Measurements from ENCODE around the gene CDKN3.
"Not testable (repeated sequence)": the region's sequence is repeated elsewhere in the genome, so short reads cannot be mapped to it uniquely, and the experiment has no call there.

The CDKN3 gene

GRCh38 chr14:54423991-54424390, 27.2 kb downstream of the CDKN3 start:
- TF ChIP-seq GATA1 (IDR thresholded peaks at IDR 0.05; ENCODE audit: low read depth, low read length): no peak
- no peak for TF ChIP-seq POLR2A (IDR thresholded peaks at IDR 0.05; ENCODE audit: low read length)
- no peak for DNase-seq

- TF ChIP-seq POLR2A (IDR thresholded peaks at IDR 0.05; ENCODE audit: low read length) (no peak), GATA1 (IDR thresholded peaks at IDR 0.05; ENCODE audit: low read depth, low read length) (no peak)
- peak in 1 of 2 experiments; percentile 5 for DNase-seq
These were observed 27.7 kb downstream of the CDKN3 start for GRCh38 chr14:54424479-54424901.

- TF ChIP-seq POLR2A (IDR thresholded peaks at IDR 0.05; ENCODE audit: low read length) (no peak), GATA1 (IDR thresholded peaks at IDR 0.05; ENCODE audit: low read depth, low read length) (no peak)
- DNase-seq: no peak
These were observed 28.3 kb downstream of the CDKN3 start for GRCh38 chr14:54425068-54425467.

- TF ChIP-seq POLR2A (IDR thresholded peaks at IDR 0.05; ENCODE audit: low read length): no peak
- TF ChIP-seq GATA1 (IDR thresholded peaks at IDR 0.05; ENCODE audit: low read depth, low read length): no peak
These were observed 28.9 kb downstream of the CDKN3 start for GRCh38 chr14:54425537-54426274.

GRCh38 chr14:54427871-54428270, 31.1 kb downstream of the CDKN3 start:
- no peak for DNase-seq
- TF ChIP-seq GATA1 (IDR thresholded peaks at IDR 0.05; ENCODE audit: low read depth, low read length): no peak
- no peak for TF ChIP-seq POLR2A (IDR thresholded peaks at IDR 0.05; ENCODE audit: low read length)

More at GRCh38 chr14:54425537-54426274, 28.9 kb downstream of the CDKN3 start:
- DNase-seq: peak in 1 of 2 experiments; percentile 30

GRCh38 chr14:54428527-54428926, 31.7 kb downstream of the CDKN3 start:
- TF ChIP-seq POLR2A (IDR thresholded peaks at IDR 0.05; ENCODE audit: low read length) (no peak), GATA1 (IDR thresholded peaks at IDR 0.05; ENCODE audit: low read depth, low read length) (no peak)
- DNase-seq: no peak

GRCh38 chr14:54435500-54435981, 38.7 kb downstream of the CDKN3 start:
- TF ChIP-seq POLR2A (IDR thresholded peaks at IDR 0.05; ENCODE audit: low read length) (peak; percentile 29), GATA1 (IDR thresholded peaks at IDR 0.05; ENCODE audit: low read depth, low read length) (no peak)

GRCh38 chr14:54437954-54438353, 41.1 kb downstream of the CDKN3 start:
- not testable (repeated sequence) for DNase-seq

More at GRCh38 chr14:54435500-54435981, 38.7 kb downstream of the CDKN3 start:
- DNase-seq: peak; percentile 80 to 88

GRCh38 chr14:54438703-54439102, 41.9 kb downstream of the CDKN3 start:
- TF ChIP-seq POLR2A (IDR thresholded peaks at IDR 0.05; ENCODE audit: low read length) (no peak), GATA1 (IDR thresholded peaks at IDR 0.05; ENCODE audit: low read depth, low read length) (no peak)
- DNase-seq: no peak

GRCh38 chr14:54440037-54440436, 43.2 kb downstream of the CDKN3 start:
- DNase-seq: peak; percentile 38 to 70
- no peak for TF ChIP-seq GATA1 (IDR thresholded peaks at IDR 0.05; ENCODE audit: low read depth, low read length)
- no peak for TF ChIP-seq POLR2A (IDR thresholded peaks at IDR 0.05; ENCODE audit: low read length)

- no peak for DNase-seq
- TF ChIP-seq GATA1 (IDR thresholded peaks at IDR 0.05; ENCODE audit: low read depth, low read length) (no peak), POLR2A (IDR thresholded peaks at IDR 0.05; ENCODE audit: low read length) (no peak)
These were observed 43.7 kb downstream of the CDKN3 start for GRCh38 chr14:54440476-54440872.

GRCh38 chr14:54440873-54441868, 44.4 kb downstream of the CDKN3 start, which contains the start of gene CNIH1:
TSS of gene CNIH1 (minus strand) at chr14:54441374. CDS start at chr14:54441327, 47 bp downstream.
- peak; percentile 93 to 96 for DNase-seq
- TF ChIP-seq POLR2A (IDR thresholded peaks at IDR 0.05; ENCODE audit: low read length) (peak; percentile 82), GATA1 (IDR thresholded peaks at IDR 0.05; ENCODE audit: low read depth, low read length) (no peak)

- DNase-seq: not testable (repeated sequence)
These were observed 46.2 kb downstream of the CDKN3 start for GRCh38 chr14:54442961-54443360.

- DNase-seq: no peak
These were observed 47.2 kb downstream of the CDKN3 start for GRCh38 chr14:54443981-54444380.

More at GRCh38 chr14:54443981-54444380, 47.2 kb downstream of the CDKN3 start:
- TF ChIP-seq POLR2A (IDR thresholded peaks at IDR 0.05; ENCODE audit: low read length) (no peak), GATA1 (IDR thresholded peaks at IDR 0.05; ENCODE audit: low read depth, low read length) (no peak)
